HG03280 (cell line): ENCODE results near the gene PIP5K1B.

ENCODE experiments used
- ATAC-seq: cut with Tn5 transposase; IDR thresholded peaks from one replicate; pipeline ENCODE4 v1.9.1; 2021; ENCODE audit warnings: mild to moderate bottlenecking, moderate library complexity; ENCODE audit not compliant: unreplicated experiment

Gene PIP5K1B

DNA sequence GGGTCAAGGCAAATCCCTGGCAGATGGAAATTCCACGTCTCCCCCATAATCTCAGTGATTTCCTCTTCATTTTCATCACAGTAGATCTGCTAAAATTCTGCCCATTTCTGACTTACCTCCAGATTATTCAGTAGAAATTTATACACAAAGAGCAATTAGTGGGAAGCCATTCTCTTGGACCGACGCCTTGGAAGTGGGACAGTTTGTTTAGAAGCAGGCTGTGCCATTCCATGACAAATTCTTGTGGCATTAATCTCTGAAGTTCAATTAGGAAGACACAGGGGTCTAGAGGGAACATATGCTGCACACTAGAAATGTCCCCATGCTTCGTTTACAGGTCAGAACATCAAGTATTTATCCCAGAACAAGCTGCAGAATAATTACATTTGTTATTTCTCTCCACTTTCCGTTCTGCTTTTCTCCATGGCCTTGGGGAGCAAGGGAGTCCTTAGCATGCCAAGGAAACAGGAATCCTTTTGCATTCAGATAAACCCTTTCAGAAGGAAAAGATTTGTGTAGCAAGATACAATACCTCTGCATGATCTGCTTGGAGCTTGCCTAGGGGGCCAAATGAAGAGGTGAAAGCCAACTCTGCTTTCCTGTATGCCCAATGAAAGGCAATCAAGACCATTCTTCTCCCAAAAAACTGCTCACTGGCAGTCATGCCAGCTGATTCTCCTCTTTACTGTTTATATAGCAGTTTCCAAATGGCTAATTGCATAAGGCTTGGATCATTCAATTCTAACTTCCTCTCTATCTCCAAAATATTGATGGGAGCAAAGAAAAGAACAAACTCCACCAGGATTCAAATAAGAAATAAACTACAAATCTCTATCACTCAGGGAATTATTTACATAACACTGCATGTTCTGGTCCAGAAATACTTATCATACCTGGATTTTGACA lies 311.4 kb downstream of the PIP5K1B start:
- no peak for ATAC-seq

GRCh38 chr9:69018737-69019136 lies 313.7 kb downstream of the PIP5K1B start:
- ATAC-seq, result no peak

DNA sequence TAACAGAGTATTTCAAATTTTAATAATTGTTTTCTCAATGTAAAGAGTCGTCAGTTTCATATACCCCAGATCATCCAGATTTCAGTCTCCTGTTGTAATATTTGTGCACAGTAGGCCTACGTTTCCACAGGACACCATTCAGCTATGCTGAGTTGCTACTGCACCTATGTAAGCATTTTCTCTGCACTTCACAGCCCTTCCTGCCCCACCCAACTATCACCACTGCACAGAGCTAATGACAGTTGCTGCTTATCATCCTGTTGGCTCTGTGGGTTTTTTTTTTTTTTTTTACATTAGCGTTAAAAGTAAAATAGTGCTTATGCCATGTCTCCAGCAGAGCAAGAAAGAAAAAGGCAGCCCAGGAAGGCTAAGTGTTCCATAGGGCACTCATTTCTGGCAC lies 314.8 kb downstream of the PIP5K1B start:
- ATAC-seq, result no peak

GRCh38 chr9:69020301-69021145 lies 315.5 kb downstream of the PIP5K1B start:
- ATAC-seq, result no peak

GRCh38 chr9:69023650-69024049 lies 318.6 kb downstream of the PIP5K1B start:
- no peak for ATAC-seq

- peak; percentile 79 for ATAC-seq
These were observed 322.5 kb downstream of the PIP5K1B start for GRCh38 chr9:69027355-69028097.

GRCh38 chr9:69028754-69029153 lies 323.7 kb downstream of the PIP5K1B start:
- no peak for ATAC-seq

- ATAC-seq, result no peak
These were observed 324.5 kb downstream of the PIP5K1B start for GRCh38 chr9:69029535-69029934.

- no peak for ATAC-seq
These were observed 326.0 kb downstream of the PIP5K1B start for GRCh38 chr9:69030851-69031645.

DNA sequence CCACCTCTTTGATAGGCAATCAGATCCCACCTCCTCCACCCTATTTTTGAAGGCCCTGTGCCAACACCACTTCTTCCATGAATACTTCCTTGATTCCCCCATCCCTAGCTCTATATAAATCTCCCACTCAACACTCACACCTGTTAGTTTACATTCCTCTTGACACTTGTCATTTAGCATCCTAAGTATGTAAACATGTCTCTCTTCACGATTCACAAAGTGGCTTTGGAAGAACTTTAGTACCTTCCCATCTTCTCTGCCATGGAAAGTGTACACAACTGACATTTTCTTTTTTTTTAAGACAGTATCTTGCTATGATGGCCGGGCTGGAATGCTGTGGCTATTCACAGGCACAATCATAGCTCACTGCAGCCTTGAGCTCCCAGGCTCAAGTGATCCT lies 329.0 kb downstream of the PIP5K1B start:
- no peak for ATAC-seq

DNA sequence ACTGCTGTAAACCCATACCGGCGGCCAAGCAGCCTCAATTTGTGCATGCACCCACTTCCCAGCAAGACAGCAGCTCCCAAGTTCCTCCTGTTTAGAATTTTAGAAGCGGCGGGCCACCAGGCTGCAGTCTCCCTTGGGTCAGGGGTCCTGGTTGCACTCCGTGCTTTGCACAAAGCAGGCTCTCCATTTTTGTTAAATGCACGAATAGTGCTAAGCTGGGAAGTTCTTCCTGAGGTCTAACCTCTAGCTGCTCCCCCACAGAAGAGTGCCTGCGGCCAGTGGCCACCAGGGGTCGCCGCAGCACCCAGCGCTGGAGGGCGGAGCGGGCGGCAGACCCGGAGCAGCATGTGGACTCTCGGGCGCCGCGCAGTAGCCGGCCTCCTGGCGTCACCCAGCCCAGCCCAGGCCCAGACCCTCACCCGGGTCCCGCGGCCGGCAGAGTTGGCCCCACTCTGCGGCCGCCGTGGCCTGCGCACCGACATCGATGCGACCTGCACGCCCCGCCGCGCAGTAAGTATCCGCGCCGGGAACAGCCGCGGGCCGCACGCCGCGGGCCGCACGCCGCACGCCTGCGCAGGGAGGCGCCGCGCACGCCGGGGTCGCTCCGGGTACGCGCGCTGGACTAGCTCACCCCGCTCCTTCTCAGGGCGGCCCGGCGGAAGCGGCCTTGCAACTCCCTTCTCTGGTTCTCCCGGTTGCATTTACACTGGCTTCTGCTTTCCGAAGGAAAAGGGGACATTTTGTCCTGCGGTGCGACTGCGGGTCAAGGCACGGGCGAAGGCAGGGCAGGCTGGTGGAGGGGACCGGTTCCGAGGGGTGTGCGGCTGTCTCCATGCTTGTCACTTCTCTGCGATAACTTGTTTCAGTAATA lies 330.6 kb downstream of the PIP5K1B start, which contains the start of gene FXN:
Gene FXN (plus strand): TSS at position 315 of the 871 bp plus-strand sequence. CDS start 31 bp downstream, at position 346.
- ATAC-seq, result peak; percentile 92

DNA sequence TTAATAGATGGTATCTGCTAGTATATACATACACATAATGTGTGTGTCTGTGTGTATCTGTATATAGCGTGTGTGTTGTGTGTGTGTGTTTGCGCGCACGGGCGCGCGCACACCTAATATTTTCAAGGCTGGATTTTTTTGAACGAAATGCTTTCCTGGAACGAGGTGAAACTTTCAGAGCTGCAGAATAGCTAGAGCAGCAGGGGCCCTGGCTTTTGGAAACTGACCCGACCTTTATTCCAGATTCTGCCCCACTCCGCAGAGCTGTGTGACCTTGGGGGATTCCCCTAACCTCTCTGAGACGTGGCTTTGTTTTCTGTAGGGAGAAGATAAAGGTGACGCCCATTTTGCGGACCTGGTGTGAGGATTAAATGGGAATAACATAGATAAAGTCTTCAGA lies 331.3 kb downstream of the PIP5K1B start:
- ATAC-seq, result no peak

- no peak for ATAC-seq
These were observed 331.8 kb downstream of the PIP5K1B start for GRCh38 chr9:69036799-69037198.

- ATAC-seq, result no peak
These were observed 335.6 kb downstream of the PIP5K1B start for GRCh38 chr9:69040646-69041045.

DNA sequence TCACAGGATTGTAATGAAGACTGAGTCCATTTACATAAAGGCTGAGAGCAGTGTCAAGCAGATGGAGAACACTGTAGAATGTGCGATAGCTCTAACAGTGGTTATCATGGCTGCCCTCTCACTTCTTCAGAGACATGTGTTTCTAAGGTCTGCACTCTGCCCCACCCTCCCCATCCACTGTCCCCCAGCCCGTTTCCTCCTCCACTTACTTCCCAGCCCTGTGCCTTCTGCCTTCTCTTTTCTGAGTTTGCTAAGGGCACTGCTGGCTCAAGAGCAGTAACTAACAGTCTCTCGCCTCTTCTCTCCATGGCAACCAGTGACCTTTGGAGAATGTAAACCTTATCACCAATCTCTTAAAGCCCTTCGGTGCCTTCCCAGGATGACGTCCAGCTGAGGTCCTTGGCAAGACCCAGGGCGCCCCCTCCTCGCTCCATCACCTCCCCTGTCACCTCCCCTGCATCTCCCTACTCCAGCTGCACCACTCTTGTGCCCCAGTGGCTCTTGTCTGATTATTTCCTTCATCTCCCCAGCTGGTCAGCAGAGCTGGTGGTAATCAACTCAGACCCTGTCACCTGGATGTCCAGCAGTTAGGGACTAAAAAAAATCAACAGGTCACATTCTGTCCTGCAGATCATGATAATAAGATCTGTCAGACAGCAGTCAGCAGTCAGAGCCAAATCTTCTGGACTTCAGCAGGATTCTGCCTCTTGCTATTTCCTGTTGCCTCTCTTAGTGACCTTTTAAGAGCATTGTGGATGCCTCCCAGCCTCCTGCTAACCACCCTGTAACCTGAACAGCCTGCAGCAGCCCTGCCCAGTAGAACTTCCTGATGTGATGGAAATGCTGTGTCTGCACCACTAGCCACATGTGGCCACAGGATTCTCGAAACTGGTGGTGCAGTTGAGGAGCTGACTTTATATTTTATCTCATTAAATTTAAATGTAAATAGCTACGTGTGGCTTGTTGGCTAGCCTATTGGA lies 339.5 kb downstream of the PIP5K1B start:
- ATAC-seq, result no peak

DNA sequence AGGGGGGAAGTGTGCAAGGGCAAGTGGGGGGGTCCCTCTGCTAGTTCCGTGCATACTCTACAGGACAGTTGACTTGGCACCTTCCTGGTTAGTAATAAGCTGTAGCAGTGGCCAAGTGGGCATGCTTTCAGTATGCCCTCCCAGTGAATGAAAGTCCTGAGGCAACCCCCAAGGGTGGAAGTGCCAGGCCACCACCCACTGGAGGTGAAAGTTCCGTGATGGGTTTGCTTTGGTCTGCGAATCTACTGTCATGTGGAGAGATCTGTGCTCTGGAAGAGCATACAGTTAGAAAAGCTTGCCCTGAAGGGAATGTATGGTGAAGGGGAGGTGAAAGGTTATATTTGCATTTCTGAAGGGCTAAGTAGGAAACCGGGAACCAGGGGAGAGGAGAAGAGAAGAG lies 340.8 kb downstream of the PIP5K1B start:
- ATAC-seq, result no peak

GRCh38 chr9:69046723-69047122 lies 341.7 kb downstream of the PIP5K1B start:
- no peak for ATAC-seq

GRCh38 chr9:69047371-69047770 lies 342.3 kb downstream of the PIP5K1B start:
- ATAC-seq, result no peak
